KOPT-K1 (cell line): Measurements from ENCODE around the gene WDR37.
A peak's percentile ranks its signal among the peaks of the same experiment; 100 is the strongest.
"Not testable (repeated sequence)": the region's sequence is repeated elsewhere in the genome, so short reads cannot be mapped to it uniquely, and the experiment has no call there.

ENCODE experiments used
- H3K27ac ChIP-seq: fragments of 200-600 bp; sonication (generic); 2 replicates; pipeline ENCODE4 v1.5.1; 2016; ENCODE audit warnings: antibody characterized with exemption, mild to moderate bottlenecking, low read depth, low read length; ENCODE audit not compliant: poor library complexity, severe bottlenecking
- H3K36me3 ChIP-seq: fragments of 200-600 bp; sonication (generic); 2 replicates; pipeline ENCODE4 v1.5.1; 2017; ENCODE audit warnings: antibody characterized with exemption, mild to moderate bottlenecking, low read length, moderate library complexity; ENCODE audit not compliant: insufficient read depth
- H3K9me3 ChIP-seq: fragments of 200-600 bp; sonication (generic); 2 replicates; pipeline ENCODE4 v1.5.1; 2017; ENCODE audit warnings: antibody characterized with exemption, low read length, mild to moderate bottlenecking; ENCODE audit not compliant: insufficient read depth, poor library complexity, severe bottlenecking

Gene WDR37, protein sequence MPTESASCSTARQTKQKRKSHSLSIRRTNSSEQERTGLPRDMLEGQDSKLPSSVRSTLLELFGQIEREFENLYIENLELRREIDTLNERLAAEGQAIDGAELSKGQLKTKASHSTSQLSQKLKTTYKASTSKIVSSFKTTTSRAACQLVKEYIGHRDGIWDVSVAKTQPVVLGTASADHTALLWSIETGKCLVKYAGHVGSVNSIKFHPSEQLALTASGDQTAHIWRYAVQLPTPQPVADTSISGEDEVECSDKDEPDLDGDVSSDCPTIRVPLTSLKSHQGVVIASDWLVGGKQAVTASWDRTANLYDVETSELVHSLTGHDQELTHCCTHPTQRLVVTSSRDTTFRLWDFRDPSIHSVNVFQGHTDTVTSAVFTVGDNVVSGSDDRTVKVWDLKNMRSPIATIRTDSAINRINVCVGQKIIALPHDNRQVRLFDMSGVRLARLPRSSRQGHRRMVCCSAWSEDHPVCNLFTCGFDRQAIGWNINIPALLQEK

DNA sequence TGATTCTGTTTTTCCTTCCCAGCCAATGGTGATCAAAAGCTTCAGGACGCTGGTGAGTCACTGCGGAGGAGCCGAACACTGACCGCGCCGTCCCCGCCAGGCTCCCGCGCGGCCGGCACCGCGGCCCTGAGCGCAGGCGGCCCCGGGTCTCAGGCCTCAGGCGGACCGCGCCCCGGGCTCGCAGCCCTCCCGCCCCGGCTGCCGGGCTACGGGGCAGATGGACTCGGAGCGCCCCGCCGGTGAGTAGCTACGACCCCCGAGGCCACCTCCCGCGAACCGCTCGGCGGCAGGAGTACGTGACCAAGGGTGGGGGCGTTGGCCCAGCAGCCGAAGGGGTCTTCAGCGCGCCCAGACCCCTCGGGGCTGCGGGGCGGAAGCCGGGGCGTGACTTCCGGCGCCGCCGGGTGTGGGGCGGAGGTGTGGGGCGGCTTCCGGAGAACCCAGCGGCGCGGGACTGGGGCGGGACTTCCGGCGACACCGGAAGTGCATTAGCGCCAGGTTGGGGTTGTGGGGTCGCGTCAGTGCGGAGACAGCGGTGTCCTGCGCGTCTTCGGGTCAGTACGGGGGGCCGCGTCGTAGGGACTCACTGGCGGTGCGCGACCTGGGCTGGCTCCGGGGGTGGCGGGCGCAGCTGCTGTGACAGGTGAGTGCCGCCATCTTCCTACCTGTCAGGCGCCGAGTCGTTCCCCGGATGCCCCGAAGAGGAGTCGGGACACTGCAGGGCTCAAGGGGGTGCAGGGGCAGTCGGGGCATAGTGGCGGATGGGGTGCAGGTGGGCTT is at the start of gene WDR37:
Gene WDR37, plus strand, starts transcription at position 60 of the 780 bp plus-strand sequence. CDS start 15,771 bp downstream, outside the sequence.
- Histone ChIP-seq H3K27ac (peak within 1 kb of the TSS; percentile 90), H3K36me3 (peaks cover 43% of the 10 kb centered on the region), H3K9me3 (no peaks in the 10 kb centered on the region)

- Histone ChIP-seq H3K36me3 (peaks cover 100% of the 10 kb centered on the region), H3K9me3 (peaks cover 7% of the 10 kb centered on the region), H3K27ac (no peak overlapping the region)
These were observed 49.6 kb upstream of the WDR37 start for GRCh38 chr10:1006573-1006972.

DNA sequence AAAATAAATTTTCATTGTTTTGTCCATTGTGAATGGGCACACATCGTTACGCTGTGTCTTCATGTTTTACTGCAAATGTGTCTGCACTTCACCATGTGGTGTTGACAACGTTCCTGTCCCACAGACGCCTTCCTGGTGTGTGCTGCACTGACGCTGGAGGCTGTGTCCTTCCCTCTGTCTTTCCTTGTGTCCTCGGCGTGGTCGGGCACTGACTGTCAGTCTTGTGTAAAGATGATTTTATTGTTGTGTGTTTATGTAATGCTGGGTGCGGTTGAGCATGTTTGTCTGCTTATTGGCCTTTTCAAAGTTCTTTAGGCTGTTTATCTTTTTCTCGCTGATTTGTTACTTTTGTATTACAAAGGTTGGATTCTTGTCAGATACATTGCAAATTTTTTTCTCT is 48.6 kb upstream of the WDR37 start:
- Histone ChIP-seq H3K36me3 (peaks cover 100% of the 10 kb centered on the region), H3K9me3 (peaks cover 2% of the 10 kb centered on the region), H3K27ac (no peak overlapping the region)

- H3K27ac ChIP-seq: no peak overlapping the region
- H3K36me3 ChIP-seq: peaks cover 100% of the 10 kb centered on the region
- no peaks in the 10 kb centered on the region for H3K9me3 ChIP-seq
These were observed 47.1 kb upstream of the WDR37 start for GRCh38 chr10:1009071-1009494.

- not testable (repeated sequence) for H3K9me3 ChIP-seq
- H3K36me3 ChIP-seq: peaks cover 100% of the 10 kb centered on the region
These were observed 46.2 kb upstream of the WDR37 start for GRCh38 chr10:1009947-1010346.

GRCh38 chr10:1010703-1011102 is 45.5 kb upstream of the WDR37 start:
- Histone ChIP-seq H3K27ac (no peak overlapping the region), H3K9me3 (no peaks in the 10 kb centered on the region), H3K36me3 (peaks cover 100% of the 10 kb centered on the region)

More at GRCh38 chr10:1009947-1010346, 46.2 kb upstream of the WDR37 start:
- not testable (repeated sequence) for H3K27ac ChIP-seq

DNA sequence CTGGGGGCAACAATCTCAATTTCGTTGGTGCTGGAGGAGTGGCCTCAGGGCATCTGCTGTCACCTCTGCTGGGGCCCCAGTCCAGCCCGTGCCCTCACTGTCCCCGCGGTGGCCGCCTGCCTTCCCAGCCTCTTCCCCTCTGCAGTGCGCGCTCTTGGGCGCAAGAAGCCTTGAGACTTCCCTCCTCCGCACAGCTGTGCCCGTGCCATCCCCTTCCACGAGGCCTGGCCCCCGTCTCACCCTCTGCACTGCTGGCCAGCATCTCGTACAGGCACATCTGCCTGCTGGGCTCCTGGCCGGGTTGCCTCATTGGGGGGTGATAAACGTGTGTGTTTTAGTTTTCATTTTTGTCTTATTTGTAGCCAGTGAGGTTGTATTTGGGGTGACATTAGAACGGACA is 44.5 kb upstream of the WDR37 start:
- H3K9me3 ChIP-seq: no peaks in the 10 kb centered on the region
- peaks cover 100% of the 10 kb centered on the region for H3K36me3 ChIP-seq
- no peak overlapping the region for H3K27ac ChIP-seq

- H3K27ac ChIP-seq: no peak overlapping the region
- no peaks in the 10 kb centered on the region for H3K9me3 ChIP-seq
- H3K36me3 ChIP-seq: peaks cover 98% of the 10 kb centered on the region
These were observed 40.5 kb upstream of the WDR37 start for GRCh38 chr10:1015688-1016087.

DNA sequence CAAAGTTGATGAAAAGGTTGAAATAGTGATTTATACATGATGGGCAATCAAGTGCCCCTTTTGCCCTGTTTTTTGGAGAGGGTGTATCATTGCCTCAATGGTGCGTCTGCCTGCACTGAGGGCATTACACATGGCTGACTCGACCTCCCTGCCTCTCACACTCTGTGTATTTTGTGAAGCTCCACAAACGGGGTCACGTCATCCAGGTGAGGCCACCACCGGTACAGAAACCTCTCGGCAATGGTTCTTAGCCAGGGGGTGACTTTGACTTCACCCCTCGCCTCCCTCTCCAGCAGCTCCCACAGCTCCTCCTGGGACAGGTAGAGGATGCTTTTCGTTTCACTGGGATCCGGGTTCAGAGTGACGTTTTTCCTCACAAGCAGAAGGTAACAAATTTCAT is 36.8 kb upstream of the WDR37 start:
- Histone ChIP-seq H3K36me3 (peaks cover 70% of the 10 kb centered on the region), H3K27ac (no peak overlapping the region), H3K9me3 (no peaks in the 10 kb centered on the region)

- Histone ChIP-seq H3K27ac (no peak overlapping the region), H3K36me3 (peaks cover 59% of the 10 kb centered on the region), H3K9me3 (no peaks in the 10 kb centered on the region)
These were observed 35.7 kb upstream of the WDR37 start for GRCh38 chr10:1020460-1020859.

- Histone ChIP-seq H3K36me3 (peaks cover 54% of the 10 kb centered on the region), H3K9me3 (no peaks in the 10 kb centered on the region), H3K27ac (no peak overlapping the region)
These were observed 35.2 kb upstream of the WDR37 start for GRCh38 chr10:1020958-1021357.

DNA sequence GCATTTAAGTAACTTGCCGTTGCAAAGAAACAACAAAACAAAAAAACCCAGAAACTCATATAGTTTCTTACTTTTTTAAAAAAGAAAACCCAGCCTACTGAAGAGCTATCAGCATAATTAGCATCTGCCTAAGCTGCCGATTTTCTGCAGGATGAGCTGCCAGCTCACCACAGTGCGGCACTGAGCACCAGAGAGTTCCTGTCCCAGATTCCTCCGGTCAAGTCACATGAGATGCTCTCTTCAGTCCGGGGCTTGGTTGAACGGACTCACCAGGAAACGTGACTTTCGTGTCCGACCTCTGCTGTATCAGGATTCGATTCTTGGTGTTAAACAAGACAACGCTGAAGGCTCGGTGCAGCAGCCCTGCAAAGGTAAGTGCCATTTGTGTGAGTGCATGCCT is 33.8 kb upstream of the WDR37 start:
- peaks cover 39% of the 10 kb centered on the region for H3K36me3 ChIP-seq

DNA sequence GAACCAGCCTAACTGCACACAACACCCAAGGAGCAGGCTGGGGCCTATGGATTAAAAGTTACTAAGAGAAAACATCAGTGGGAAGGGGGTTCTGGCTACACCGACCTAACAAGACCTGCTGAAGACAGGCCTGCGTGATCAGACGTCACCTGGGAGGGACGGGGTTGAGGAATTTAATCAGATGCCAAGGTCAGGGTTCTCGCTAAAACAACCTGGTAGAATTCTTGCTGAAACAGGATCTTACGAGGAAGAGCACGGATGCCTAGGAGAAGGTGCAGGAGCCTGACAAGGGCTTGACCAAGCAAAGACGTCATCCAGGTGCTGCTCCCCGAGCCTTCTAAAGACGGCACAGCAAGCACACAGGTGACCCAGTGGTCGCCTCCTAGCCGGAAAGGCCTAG is 32.1 kb upstream of the WDR37 start:
- H3K27ac ChIP-seq: no peak overlapping the region
- no peaks in the 10 kb centered on the region for H3K9me3 ChIP-seq
- peaks cover 24% of the 10 kb centered on the region for H3K36me3 ChIP-seq

More for the DNA sequence above, 33.8 kb upstream of the WDR37 start:
- Histone ChIP-seq H3K27ac (no peak overlapping the region), H3K9me3 (no peaks in the 10 kb centered on the region)

DNA sequence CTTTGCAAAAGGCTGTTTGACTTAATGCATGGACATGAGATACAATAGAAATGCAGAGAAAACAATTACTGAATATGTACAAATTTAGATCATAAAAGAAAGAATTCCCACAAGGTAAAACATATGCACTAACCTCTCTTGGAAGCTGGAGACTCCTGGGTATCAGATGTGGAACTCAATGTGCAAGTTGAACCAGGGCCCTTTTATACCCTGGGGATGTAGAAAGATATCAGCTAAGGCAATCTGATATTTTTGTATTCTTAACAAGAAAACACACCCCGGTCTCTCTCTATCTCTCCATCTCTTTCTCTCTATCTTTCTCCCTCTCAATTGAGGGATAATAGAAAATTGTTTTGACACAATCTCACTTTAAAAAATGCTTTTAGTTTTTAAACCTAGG is 30.5 kb upstream of the WDR37 start, which contains the start of gene IDI2:
Gene IDI2, minus strand, starts transcription at position 177 of the 400 bp plus-strand sequence. CDS start 1,136 bp downstream, outside the sequence.
- Histone ChIP-seq H3K27ac (no peak within 1 kb of the TSS), H3K36me3 (peaks cover 8% of the 10 kb centered on the region; the same call in 1 of the 2 replicates), H3K9me3 (no peaks in the 10 kb centered on the region)

- no peaks in the 10 kb centered on the region for H3K9me3 ChIP-seq
- no peak overlapping the region for H3K27ac ChIP-seq
- H3K36me3 ChIP-seq: peaks cover 5% of the 10 kb centered on the region; the same call in 1 of the 2 replicates
These were observed 29.6 kb upstream of the WDR37 start for GRCh38 chr10:1026578-1026977.
